ENCODE data around the gene CLTB. TPM values are rescaled to one million over a fixed set of nuclear protein-coding genes. Genes with fewer than 3 reads are reported as not detected.

The CLTB gene
- total RNA-seq, 1 donor from 2014 or later, result 38.1 TPM

- no peak for DNase-seq (ENCODE audit: extremely low spot score, unreplicated experiment)
- Mint-ChIP-seq H3K27ac (no peak overlapping the region), H3K27me3 (peaks cover 23% of the 10 kb centered on the region), H3K9me3 (no peaks in the 10 kb centered on the region), H3K4me3 (no peak overlapping the region), H3K4me1 (ENCODE audit: unreplicated experiment) (peaks cover 5% of the 10 kb centered on the region), H3K36me3 (no peaks in the 10 kb centered on the region)
- TF ChIP-seq, protein P1, sequence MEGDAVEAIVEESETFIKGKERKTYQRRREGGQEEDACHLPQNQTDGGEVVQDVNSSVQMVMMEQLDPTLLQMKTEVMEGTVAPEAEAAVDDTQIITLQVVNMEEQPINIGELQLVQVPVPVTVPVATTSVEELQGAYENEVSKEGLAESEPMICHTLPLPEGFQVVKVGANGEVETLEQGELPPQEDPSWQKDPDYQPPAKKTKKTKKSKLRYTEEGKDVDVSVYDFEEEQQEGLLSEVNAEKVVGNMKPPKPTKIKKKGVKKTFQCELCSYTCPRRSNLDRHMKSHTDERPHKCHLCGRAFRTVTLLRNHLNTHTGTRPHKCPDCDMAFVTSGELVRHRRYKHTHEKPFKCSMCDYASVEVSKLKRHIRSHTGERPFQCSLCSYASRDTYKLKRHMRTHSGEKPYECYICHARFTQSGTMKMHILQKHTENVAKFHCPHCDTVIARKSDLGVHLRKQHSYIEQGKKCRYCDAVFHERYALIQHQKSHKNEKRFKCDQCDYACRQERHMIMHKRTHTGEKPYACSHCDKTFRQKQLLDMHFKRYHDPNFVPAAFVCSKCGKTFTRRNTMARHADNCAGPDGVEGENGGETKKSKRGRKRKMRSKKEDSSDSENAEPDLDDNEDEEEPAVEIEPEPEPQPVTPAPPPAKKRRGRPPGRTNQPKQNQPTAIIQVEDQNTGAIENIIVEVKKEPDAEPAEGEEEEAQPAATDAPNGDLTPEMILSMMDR (conservative IDR thresholded peaks at IDR 0.05), result no peak
These were observed 22.8 kb upstream of the CLTB start for GRCh38 chr5:176438959-176439757.

- Mint-ChIP-seq H3K27me3 (peaks cover 21% of the 10 kb centered on the region), H3K9me3 (no peaks in the 10 kb centered on the region), H3K27ac (no peak overlapping the region), H3K36me3 (no peaks in the 10 kb centered on the region), H3K4me1 (ENCODE audit: unreplicated experiment) (peaks cover 5% of the 10 kb centered on the region), H3K4me3 (no peak overlapping the region)
- no peak for DNase-seq (ENCODE audit: extremely low spot score, unreplicated experiment)
- TF ChIP-seq, protein P1 (conservative IDR thresholded peaks at IDR 0.05), result no peak
These were observed 20.3 kb upstream of the CLTB start for GRCh38 chr5:176436656-176437055.

DNA sequence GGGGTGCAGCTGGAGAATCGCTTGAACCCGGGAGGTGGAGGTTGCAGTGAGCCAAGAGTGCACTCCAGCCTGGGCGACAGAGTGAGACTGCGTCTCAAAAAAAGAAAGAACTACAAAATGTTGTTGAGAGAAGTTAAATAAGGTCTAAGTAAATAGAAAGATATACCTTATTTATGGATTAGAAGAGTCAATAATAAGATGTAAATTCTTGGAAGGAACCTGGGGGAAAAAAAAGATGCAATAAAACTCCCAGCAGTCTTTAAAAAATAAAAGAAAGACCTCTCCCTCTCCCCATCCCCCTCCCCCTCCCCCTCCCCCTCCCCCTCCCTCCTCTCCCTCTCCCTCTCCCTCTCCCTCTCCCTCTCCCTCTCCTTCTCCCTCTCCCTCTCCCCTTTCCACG is 16.4 kb upstream of the CLTB start:
- no peak overlapping the region for H3K27ac Mint-ChIP-seq
- no peaks in the 10 kb centered on the region for H3K36me3 Mint-ChIP-seq
- H3K4me1 Mint-ChIP-seq (ENCODE audit: unreplicated experiment), result no peaks in the 10 kb centered on the region
- H3K27me3 Mint-ChIP-seq, result peaks cover 20% of the 10 kb centered on the region
- H3K4me3 Mint-ChIP-seq, result no peak overlapping the region
- DNase-seq (ENCODE audit: extremely low spot score, unreplicated experiment), result no peak
- TF ChIP-seq, protein P1 (conservative IDR thresholded peaks at IDR 0.05), result no peak
- H3K9me3 Mint-ChIP-seq, result no peaks in the 10 kb centered on the region

- Mint-ChIP-seq H3K4me1 (ENCODE audit: unreplicated experiment) (no peaks in the 10 kb centered on the region), H3K27me3 (peaks cover 12% of the 10 kb centered on the region)
These were observed 13.6 kb upstream of the CLTB start for GRCh38 chr5:176429972-176430371.

GRCh38 chr5:176427971-176428370 is 11.6 kb upstream of the CLTB start:
- H3K36me3 Mint-ChIP-seq, result no peaks in the 10 kb centered on the region
- H3K27ac Mint-ChIP-seq, result no peak overlapping the region
- H3K4me3 Mint-ChIP-seq, result no peak overlapping the region
- TF ChIP-seq, protein P1 (conservative IDR thresholded peaks at IDR 0.05), result no peak
- peaks cover 4% of the 10 kb centered on the region for H3K9me3 Mint-ChIP-seq
- no peak for DNase-seq (ENCODE audit: extremely low spot score, unreplicated experiment)
- H3K4me1 Mint-ChIP-seq (ENCODE audit: unreplicated experiment), result no peaks in the 10 kb centered on the region
- peaks cover 12% of the 10 kb centered on the region for H3K27me3 Mint-ChIP-seq

More at GRCh38 chr5:176429972-176430371, 13.6 kb upstream of the CLTB start:
- Mint-ChIP-seq H3K4me3 (no peak overlapping the region), H3K36me3 (no peaks in the 10 kb centered on the region), H3K9me3 (peaks cover 4% of the 10 kb centered on the region), H3K27ac (no peak overlapping the region)
- DNase-seq (ENCODE audit: extremely low spot score, unreplicated experiment), result no peak
- TF ChIP-seq, protein P1 (conservative IDR thresholded peaks at IDR 0.05), result no peak
